GM18909 (cell line): Measurements from ENCODE around the gene CCDC27.

ENCODE experiments used
- ATAC-seq: cut with Tn5 transposase; IDR thresholded peaks from one replicate; pipeline ENCODE4 v1.9.1; 2021; ENCODE audit warnings: mild to moderate bottlenecking; ENCODE audit not compliant: unreplicated experiment, poor library complexity

CCDC27 gene

GRCh38 chr1:3773572-3774275 is 21.5 kb downstream of the CCDC27 start:
- ATAC-seq, result no peak

- ATAC-seq, result no peak
Observed at GRCh38 chr1:3774276-3774945, 22.2 kb downstream of the CCDC27 start.

GRCh38 chr1:3774946-3775489 is 22.8 kb downstream of the CCDC27 start:
- no peak for ATAC-seq

GRCh38 chr1:3775490-3776230 is 23.4 kb downstream of the CCDC27 start:
- ATAC-seq, result no peak

- ATAC-seq, result no peak
Observed at GRCh38 chr1:3776231-3776961, 24.1 kb downstream of the CCDC27 start.

- no peak for ATAC-seq
Observed at GRCh38 chr1:3777078-3777547, 24.9 kb downstream of the CCDC27 start.

GRCh38 chr1:3777647-3778589 is 25.7 kb downstream of the CCDC27 start:
- no peak for ATAC-seq

- no peak for ATAC-seq
Observed at GRCh38 chr1:3778590-3779264, 26.5 kb downstream of the CCDC27 start.

- no peak for ATAC-seq
Observed at GRCh38 chr1:3779265-3779911, 27.1 kb downstream of the CCDC27 start.

- ATAC-seq, result no peak
Observed at GRCh38 chr1:3779912-3780416, 27.7 kb downstream of the CCDC27 start.

- no peak for ATAC-seq
Observed at GRCh38 chr1:3780901-3781300, 28.7 kb downstream of the CCDC27 start.

- no peak for ATAC-seq
Observed at GRCh38 chr1:3783651-3784474, 31.6 kb downstream of the CCDC27 start.

- ATAC-seq, result no peak
Observed at GRCh38 chr1:3785045-3785444, 32.8 kb downstream of the CCDC27 start.

GRCh38 chr1:3785456-3786157 is 33.4 kb downstream of the CCDC27 start:
- ATAC-seq, result no peak

- ATAC-seq, result no peak
Observed at GRCh38 chr1:3786468-3787348, 34.5 kb downstream of the CCDC27 start.

- no peak for ATAC-seq
Observed at GRCh38 chr1:3787349-3787715, 35.1 kb downstream of the CCDC27 start.
